Measurements from ENCODE around the gene SLC6A7. TPM values are rescaled to one million over a fixed set of nuclear protein-coding genes. Genes with fewer than 3 reads are reported as not detected.

The SLC6A7 gene
- total RNA-seq, 3 donors from 2014 or later: not detected

GRCh38 chr5:150184990-150185912 lies 4.6 kb upstream of the SLC6A7 start:
- Mint-ChIP-seq H3K9me3 (no peaks in the 10 kb centered on the region), H3K36me3 (ENCODE audit: insufficient read depth) (no peaks in the 10 kb centered on the region), H3K4me1 (ENCODE audit: low read depth) (no peaks in the 10 kb centered on the region), H3K4me3 (no peak overlapping the region), H3K27me3 (ENCODE audit: low read depth) (peaks cover 19% of the 10 kb centered on the region)
- ATAC-seq (no peak), DNase-seq (no peak)

DNA sequence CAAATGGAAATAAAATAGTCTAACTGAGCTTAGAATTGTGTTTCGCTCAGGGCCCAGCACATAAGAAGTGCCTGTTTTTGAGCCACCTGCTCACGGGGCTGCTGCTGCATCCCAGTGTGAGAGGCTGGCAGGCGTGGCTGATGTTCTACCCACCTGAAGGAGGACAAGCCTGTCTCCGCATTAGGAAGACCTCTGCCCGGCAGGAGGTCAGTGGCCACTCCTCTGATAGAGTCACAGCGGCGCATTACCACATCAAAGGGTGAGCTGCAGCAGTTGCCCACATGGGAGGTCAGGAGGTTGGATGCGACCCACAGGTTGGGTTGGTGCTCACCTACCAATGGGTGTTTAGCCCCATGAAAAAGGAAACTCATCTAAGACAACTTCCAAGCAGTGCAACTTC lies 3.7 kb upstream of the SLC6A7 start:
- Mint-ChIP-seq H3K27me3 (ENCODE audit: low read depth) (peaks cover 25% of the 10 kb centered on the region), H3K4me1 (ENCODE audit: low read depth) (no peaks in the 10 kb centered on the region), H3K4me3 (no peak overlapping the region), H3K9me3 (no peaks in the 10 kb centered on the region), H3K36me3 (ENCODE audit: insufficient read depth) (no peaks in the 10 kb centered on the region)
- DNase-seq (no peak), ATAC-seq (no peak)

DNA sequence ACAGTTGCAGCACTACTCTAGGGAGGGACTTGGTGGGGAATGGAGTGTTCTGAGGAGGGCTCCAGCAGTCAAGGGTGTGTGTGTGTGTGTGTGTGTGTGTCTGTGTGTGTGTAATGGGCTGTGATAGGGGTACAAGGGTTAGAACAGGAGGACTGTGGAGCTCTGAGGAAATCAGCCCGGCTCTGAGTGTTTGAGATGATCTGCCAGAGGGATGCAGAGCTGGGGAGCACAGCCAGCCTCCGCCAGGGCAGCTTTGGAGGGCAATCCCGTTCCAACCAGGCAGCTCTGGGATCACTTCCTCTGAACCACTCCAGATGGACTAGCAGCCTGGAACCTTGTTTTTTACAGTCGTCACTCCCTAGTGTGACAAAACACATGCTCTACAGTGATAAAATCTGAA lies 3.0 kb upstream of the SLC6A7 start:
- peaks cover 31% of the 10 kb centered on the region for H3K27me3 Mint-ChIP-seq (ENCODE audit: low read depth)
- no peaks in the 10 kb centered on the region for H3K36me3 Mint-ChIP-seq (ENCODE audit: insufficient read depth)
- H3K4me1 Mint-ChIP-seq (ENCODE audit: low read depth): no peaks in the 10 kb centered on the region
- DNase-seq (no peak), ATAC-seq (no peak)
- H3K4me3 Mint-ChIP-seq: no peak overlapping the region
- no peaks in the 10 kb centered on the region for H3K9me3 Mint-ChIP-seq

GRCh38 chr5:150188146-150188842 lies 1.6 kb upstream of the SLC6A7 start:
- H3K27me3 Mint-ChIP-seq (ENCODE audit: low read depth): peaks cover 34% of the 10 kb centered on the region
- DNase-seq (no peak), ATAC-seq (no peak)
- no peaks in the 10 kb centered on the region for H3K36me3 Mint-ChIP-seq (ENCODE audit: insufficient read depth)
- no peaks in the 10 kb centered on the region for H3K4me1 Mint-ChIP-seq (ENCODE audit: low read depth)
- H3K9me3 Mint-ChIP-seq: no peaks in the 10 kb centered on the region
- H3K4me3 Mint-ChIP-seq: no peak overlapping the region

DNA sequence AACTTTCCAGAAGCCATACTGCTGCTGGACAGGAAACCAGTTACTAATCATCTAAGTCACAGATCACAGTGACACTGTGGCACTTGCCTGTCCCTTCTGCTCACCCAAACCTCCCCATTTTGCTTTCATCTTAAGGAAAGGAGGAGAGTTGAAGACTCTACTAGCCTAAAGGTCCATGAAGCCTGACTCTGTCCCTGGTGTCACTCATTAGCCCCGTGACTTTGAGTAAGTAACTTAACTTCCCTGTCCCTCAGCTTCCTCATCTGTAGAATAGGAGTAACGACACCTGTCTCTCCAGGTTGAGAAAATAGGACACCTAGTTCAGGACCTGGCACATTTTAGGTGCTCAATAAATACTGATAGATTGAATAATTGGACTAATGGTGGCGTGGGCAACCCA lies 536 bp upstream of the SLC6A7 start:
- Mint-ChIP-seq H3K4me3 (no peak overlapping the region), H3K9me3 (no peaks in the 10 kb centered on the region), H3K36me3 (ENCODE audit: insufficient read depth) (no peaks in the 10 kb centered on the region), H3K27me3 (ENCODE audit: low read depth) (peaks cover 38% of the 10 kb centered on the region), H3K4me1 (ENCODE audit: low read depth) (no peaks in the 10 kb centered on the region)
- DNase-seq (no peak), ATAC-seq (no peak)

- DNase-seq (no peak), ATAC-seq (no peak)
- Mint-ChIP-seq H3K4me1 (ENCODE audit: low read depth) (no peaks in the 10 kb centered on the region), H3K4me3 (no peak overlapping the region), H3K36me3 (ENCODE audit: insufficient read depth) (no peaks in the 10 kb centered on the region), H3K9me3 (no peaks in the 10 kb centered on the region), H3K27me3 (ENCODE audit: low read depth) (peaks cover 44% of the 10 kb centered on the region)
Measured at GRCh38 chr5:150190503-150190979, 679 bp downstream of the SLC6A7 start.

GRCh38 chr5:150190987-150191386 lies 1.1 kb downstream of the SLC6A7 start:
- H3K36me3 Mint-ChIP-seq (ENCODE audit: insufficient read depth): no peaks in the 10 kb centered on the region
- H3K9me3 Mint-ChIP-seq: no peaks in the 10 kb centered on the region
- ATAC-seq (no peak), DNase-seq (no peak)
- H3K4me1 Mint-ChIP-seq (ENCODE audit: low read depth): no peaks in the 10 kb centered on the region
- H3K4me3 Mint-ChIP-seq: no peak overlapping the region
- peaks cover 44% of the 10 kb centered on the region for H3K27me3 Mint-ChIP-seq (ENCODE audit: low read depth)

- DNase-seq (no peak), ATAC-seq (no peak)
- Mint-ChIP-seq H3K9me3 (no peaks in the 10 kb centered on the region), H3K27me3 (ENCODE audit: low read depth) (peaks cover 51% of the 10 kb centered on the region), H3K36me3 (ENCODE audit: insufficient read depth) (no peaks in the 10 kb centered on the region), H3K4me1 (ENCODE audit: low read depth) (no peaks in the 10 kb centered on the region), H3K4me3 (no peak overlapping the region)
Measured at GRCh38 chr5:150192462-150192861, 2.6 kb downstream of the SLC6A7 start.

DNA sequence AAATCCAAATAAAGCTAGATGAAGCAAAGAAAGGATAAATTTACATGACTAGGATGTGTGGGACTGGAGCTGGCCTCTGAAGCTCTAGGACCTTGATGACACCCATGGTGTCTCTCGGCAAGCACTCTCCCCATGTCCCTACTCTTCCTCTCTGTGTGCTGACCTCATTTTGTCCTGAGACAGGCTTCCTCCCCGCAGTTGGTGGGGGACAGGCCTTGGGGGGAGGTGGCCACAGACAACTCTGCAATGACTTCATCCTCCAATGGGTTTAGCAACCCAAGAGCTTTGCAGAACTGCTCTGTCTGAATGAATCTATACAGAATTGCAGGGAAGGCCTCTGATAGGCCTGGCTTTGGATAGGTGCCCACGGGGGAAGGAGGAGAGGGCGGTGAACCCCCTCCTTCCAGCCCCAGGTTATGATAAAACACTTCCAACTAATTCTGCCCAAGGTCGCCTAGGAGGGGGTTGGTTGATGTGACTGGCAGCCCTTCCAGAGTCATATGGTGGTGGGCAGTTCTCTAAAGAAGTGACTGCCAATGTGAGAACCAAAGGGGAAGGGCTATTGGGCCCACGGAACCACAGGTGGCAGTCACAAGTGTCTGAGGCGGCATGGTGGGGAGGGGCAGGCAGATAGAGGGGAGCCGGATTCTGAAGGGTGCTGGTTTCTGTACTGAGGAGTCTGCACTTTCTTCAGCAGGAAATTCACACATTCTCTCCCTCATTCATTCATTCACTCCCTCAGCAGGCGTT lies 6.0 kb downstream of the SLC6A7 start:
- Mint-ChIP-seq H3K4me1 (ENCODE audit: low read depth) (no peaks in the 10 kb centered on the region), H3K9me3 (no peaks in the 10 kb centered on the region), H3K4me3 (no peak overlapping the region), H3K36me3 (ENCODE audit: insufficient read depth) (no peaks in the 10 kb centered on the region), H3K27me3 (ENCODE audit: low read depth) (peaks cover 30% of the 10 kb centered on the region)
- DNase-seq (no peak), ATAC-seq (no peak)

DNA sequence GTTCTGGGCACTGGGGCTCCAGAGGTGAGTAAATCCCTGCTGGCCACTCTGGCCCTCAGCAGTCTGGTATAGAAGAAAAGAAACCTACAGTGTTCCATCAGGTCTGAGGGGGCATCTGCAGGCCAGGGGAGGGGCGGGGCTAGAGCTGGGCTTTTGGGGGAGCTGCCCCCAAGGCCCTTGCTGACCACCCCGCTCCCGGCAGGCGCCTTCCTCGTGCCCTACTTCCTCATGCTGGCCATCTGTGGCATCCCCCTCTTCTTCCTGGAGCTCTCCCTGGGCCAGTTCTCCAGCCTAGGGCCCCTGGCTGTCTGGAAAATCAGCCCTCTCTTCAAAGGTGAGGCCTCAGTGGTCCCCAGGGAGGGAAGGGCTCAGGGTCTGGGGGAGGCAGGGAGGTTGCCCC lies 6.7 kb downstream of the SLC6A7 start:
- H3K4me1 Mint-ChIP-seq (ENCODE audit: low read depth): no peaks in the 10 kb centered on the region
- H3K4me3 Mint-ChIP-seq: no peak overlapping the region
- H3K9me3 Mint-ChIP-seq: no peaks in the 10 kb centered on the region
- no peak for DNase-seq
- H3K36me3 Mint-ChIP-seq (ENCODE audit: insufficient read depth): no peaks in the 10 kb centered on the region
- ATAC-seq: no peak
- H3K27me3 Mint-ChIP-seq (ENCODE audit: low read depth): peaks cover 25% of the 10 kb centered on the region

GRCh38 chr5:150196986-150197385 lies 7.1 kb downstream of the SLC6A7 start:
- ATAC-seq: no peak
- peaks cover 22% of the 10 kb centered on the region for H3K27me3 Mint-ChIP-seq (ENCODE audit: low read depth)
- no peaks in the 10 kb centered on the region for H3K9me3 Mint-ChIP-seq
- DNase-seq: no peak
- no peaks in the 10 kb centered on the region for H3K36me3 Mint-ChIP-seq (ENCODE audit: insufficient read depth)
- no peak overlapping the region for H3K4me3 Mint-ChIP-seq
- no peaks in the 10 kb centered on the region for H3K4me1 Mint-ChIP-seq (ENCODE audit: low read depth)

- H3K27me3 Mint-ChIP-seq (ENCODE audit: low read depth): peaks cover 22% of the 10 kb centered on the region
- H3K9me3 Mint-ChIP-seq: no peaks in the 10 kb centered on the region
- H3K4me1 Mint-ChIP-seq (ENCODE audit: low read depth): no peaks in the 10 kb centered on the region
- H3K4me3 Mint-ChIP-seq: no peak overlapping the region
- ATAC-seq (no peak), DNase-seq (no peak)
- H3K36me3 Mint-ChIP-seq (ENCODE audit: insufficient read depth): no peaks in the 10 kb centered on the region
Measured at GRCh38 chr5:150197476-150197875, 7.6 kb downstream of the SLC6A7 start.

DNA sequence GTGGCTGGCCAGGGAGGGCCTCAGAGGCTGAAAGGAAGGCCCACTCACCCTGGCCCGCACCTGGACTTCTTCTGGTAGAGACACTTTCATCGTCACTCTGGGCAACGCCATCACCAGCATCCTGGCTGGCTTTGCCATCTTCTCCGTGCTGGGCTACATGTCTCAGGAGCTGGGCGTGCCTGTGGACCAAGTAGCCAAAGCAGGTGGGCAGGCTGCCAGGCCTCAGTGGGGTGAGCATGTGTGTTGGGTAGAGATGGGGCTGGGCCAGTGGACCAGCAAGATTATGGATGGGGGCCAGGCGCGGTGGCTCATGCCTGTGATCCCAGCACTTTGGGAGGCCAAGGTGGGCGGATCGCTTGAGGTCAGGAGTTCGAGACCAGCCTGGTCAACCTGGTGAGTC lies 12.6 kb downstream of the SLC6A7 start:
- ATAC-seq (no peak), DNase-seq (no peak)
- Mint-ChIP-seq H3K9me3 (no peaks in the 10 kb centered on the region), H3K27me3 (ENCODE audit: low read depth) (peaks cover 2% of the 10 kb centered on the region), H3K36me3 (ENCODE audit: insufficient read depth) (no peaks in the 10 kb centered on the region), H3K4me1 (ENCODE audit: low read depth) (no peaks in the 10 kb centered on the region), H3K4me3 (no peak overlapping the region)

DNA sequence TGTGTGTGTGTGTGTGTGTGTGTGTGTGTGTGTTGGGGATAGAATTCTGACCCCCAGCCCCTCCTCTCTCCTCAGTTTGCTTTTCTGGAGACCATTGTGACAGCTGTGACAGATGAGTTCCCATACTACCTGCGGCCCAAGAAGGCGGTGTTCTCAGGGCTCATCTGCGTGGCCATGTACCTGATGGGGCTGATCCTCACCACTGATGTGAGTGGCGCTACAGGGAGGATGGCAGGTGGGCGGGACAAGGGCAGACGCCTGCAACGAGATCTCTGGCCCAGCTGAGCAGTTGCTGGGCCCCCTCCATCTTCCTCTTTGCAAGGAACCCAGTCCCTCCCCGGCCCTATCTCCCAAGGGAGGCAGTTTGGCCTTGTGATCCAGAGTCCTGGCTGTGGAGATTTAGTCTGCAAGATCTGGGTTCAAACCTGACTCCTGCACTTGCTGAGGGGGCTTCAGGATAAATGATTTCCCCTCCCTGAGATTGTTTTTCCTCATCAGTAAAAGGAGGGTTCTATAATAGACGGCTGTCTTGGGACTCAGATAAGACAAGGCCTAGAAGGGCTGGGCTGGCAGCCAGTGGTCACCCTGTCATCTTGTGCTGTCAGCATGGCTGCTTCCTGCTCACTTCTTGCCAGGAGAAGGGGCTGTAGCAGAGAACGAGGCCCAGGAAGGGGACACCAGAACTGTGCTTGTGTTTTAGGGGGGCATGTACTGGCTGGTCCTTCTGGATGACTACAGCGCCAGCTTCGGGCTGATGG lies 14.1 kb downstream of the SLC6A7 start:
- no peaks in the 10 kb centered on the region for H3K9me3 Mint-ChIP-seq
- DNase-seq: no peak
- no peak overlapping the region for H3K4me3 Mint-ChIP-seq
- peaks cover 9% of the 10 kb centered on the region for H3K27me3 Mint-ChIP-seq (ENCODE audit: low read depth)
- no peaks in the 10 kb centered on the region for H3K36me3 Mint-ChIP-seq (ENCODE audit: insufficient read depth)
- ATAC-seq: no peak
- peaks cover 9% of the 10 kb centered on the region for H3K4me1 Mint-ChIP-seq (ENCODE audit: low read depth)

Data from activated T-cell treated with anti-CD3 and anti-CD28 coated beads, Interleukin-2, amount 50 U/mL, for 4 hours (primary cell).